DOHH2 (cell line): ENCODE results near the gene USP46.
A peak's percentile ranks its signal among the peaks of the same experiment; 100 is the strongest.

Experiments
- H3F3A ChIP-seq: fragments of 200-600 bp; sonication (generic), shearing (Covaris generic); 2 replicates; pipeline ENCODE4 v1.6.0; 2016; ENCODE audit warnings: antibody characterized with exemption, mild to moderate bottlenecking; ENCODE audit not compliant: control insufficient read depth, insufficient read depth
- H3K27ac ChIP-seq: fragments of 200-600 bp; sonication (generic); 2 replicates; pipeline ENCODE4 v1.5.1; 2014; ENCODE audit warnings: low read depth, mild to moderate bottlenecking, low read length, moderate library complexity
- H3K27me3 ChIP-seq: fragments of 200-600 bp; sonication (generic); 2 replicates; pipeline ENCODE4 v1.6.1; 2014; ENCODE audit warnings: mild to moderate bottlenecking, low read length, mixed read lengths; ENCODE audit not compliant: control insufficient read depth
- H3K36me3 ChIP-seq: fragments of 200-600 bp; sonication (generic); 2 replicates; pipeline ENCODE4 v1.6.1; 2014; ENCODE audit warnings: mild to moderate bottlenecking, low read length, moderate library complexity, mixed read lengths; ENCODE audit not compliant: control insufficient read depth
- H3K4me1 ChIP-seq: fragments of 200-600 bp; sonication (generic); 2 replicates; pipeline ENCODE4 v1.6.1; 2014; ENCODE audit warnings: mild to moderate bottlenecking, low read length, mixed read lengths; ENCODE audit not compliant: control insufficient read depth
- H3K4me2 ChIP-seq: fragments of 200-600 bp; sonication (generic); 2 replicates; pipeline ENCODE4 v1.6.0; 2014; ENCODE audit warnings: mild to moderate bottlenecking, low read length, moderate library complexity
- H3K4me3 ChIP-seq: fragments of 200-600 bp; sonication (generic); 2 replicates; pipeline ENCODE4 v1.5.1; 2014; ENCODE audit warnings: mild to moderate bottlenecking, low read length, mixed read lengths
- H3K79me2 ChIP-seq: fragments of 200-600 bp; sonication (generic); 2 replicates; pipeline ENCODE4 v1.6.1; 2014; ENCODE audit warnings: mild to moderate bottlenecking, low read length, mixed read lengths; ENCODE audit not compliant: control insufficient read depth
- H3K9me2 ChIP-seq: fragments of 200-600 bp; sonication (generic); replicated peaks from 2 replicates; pipeline ENCODE4 v1.6.1; 2014; ENCODE audit warnings: mild to moderate bottlenecking, low read length, mixed read lengths; ENCODE audit not compliant: control insufficient read depth
- H3K9me3 ChIP-seq: fragments of 200-600 bp; sonication (generic); 2 replicates; pipeline ENCODE4 v1.6.1; 2014; ENCODE audit warnings: antibody characterized with exemption, low read length, mixed read lengths; ENCODE audit not compliant: control insufficient read depth, insufficient read depth
- H4K20me1 ChIP-seq: fragments of 200-600 bp; sonication (generic); 2 replicates; pipeline ENCODE4 v1.6.0; 2014; ENCODE audit warnings: low read depth, mild to moderate bottlenecking, antibody characterized with exemption, low read length, moderate library complexity; ENCODE audit not compliant: control insufficient read depth, insufficient read depth
- EZH2phosphoT487 ChIP-seq: fragments of 200-600 bp; sonication (generic); IDR thresholded peaks from 2 replicates; pipeline ENCODE4 v1.6.1; 2017; ENCODE audit warnings: borderline replicate concordance, mild to moderate bottlenecking, antibody characterized with exemption, low read length, moderate library complexity, mixed read lengths
- TF ChIP-seq, protein P1 (sequence below): fragments of 200-600 bp; sonication (generic); IDR thresholded peaks from one replicate; pipeline ENCODE4 v1.5.1; 2014; ENCODE audit warnings: antibody characterized with exemption, mild to moderate bottlenecking, low read depth, low read length; ENCODE audit not compliant: poor library complexity, severe bottlenecking

Gene USP46

DNA sequence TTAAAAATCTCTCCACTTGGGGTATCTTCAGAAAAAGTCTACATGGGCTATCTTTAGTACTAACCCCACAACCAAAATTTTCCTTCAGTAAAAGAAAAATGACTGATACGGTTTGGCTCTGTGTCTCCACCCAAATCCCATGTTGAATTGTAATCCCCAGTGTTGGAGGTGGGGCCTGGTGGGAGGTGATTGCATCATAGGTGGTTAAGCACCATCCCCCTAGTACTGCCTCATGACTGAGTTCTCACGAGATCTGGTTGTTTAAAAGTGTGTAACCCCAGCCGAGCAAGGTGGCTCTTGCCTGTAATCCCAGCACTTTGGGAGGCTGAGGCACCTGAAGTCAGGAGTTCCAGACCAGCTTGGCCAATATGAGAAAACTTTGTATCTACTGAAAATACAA is 66.8 kb downstream of the USP46 start:
- Histone ChIP-seq H3K4me1 (no peaks in the 10 kb centered on the region), H4K20me1 (no peaks in the 10 kb centered on the region), H3K4me3 (no peak overlapping the region), H3K36me3 (peaks cover 20% of the 10 kb centered on the region), H3K27me3 (no peaks in the 10 kb centered on the region), H3K27ac (no peak overlapping the region), H3K9me2 (no peaks in the 10 kb centered on the region), H3K4me2 (no peak overlapping the region), H3F3A (no peaks in the 10 kb centered on the region), H3K9me3 (no peaks in the 10 kb centered on the region), H3K79me2 (no peaks in the 10 kb centered on the region)
- TF ChIP-seq EZH2phosphoT487: no peak
- TF ChIP-seq, protein P1, sequence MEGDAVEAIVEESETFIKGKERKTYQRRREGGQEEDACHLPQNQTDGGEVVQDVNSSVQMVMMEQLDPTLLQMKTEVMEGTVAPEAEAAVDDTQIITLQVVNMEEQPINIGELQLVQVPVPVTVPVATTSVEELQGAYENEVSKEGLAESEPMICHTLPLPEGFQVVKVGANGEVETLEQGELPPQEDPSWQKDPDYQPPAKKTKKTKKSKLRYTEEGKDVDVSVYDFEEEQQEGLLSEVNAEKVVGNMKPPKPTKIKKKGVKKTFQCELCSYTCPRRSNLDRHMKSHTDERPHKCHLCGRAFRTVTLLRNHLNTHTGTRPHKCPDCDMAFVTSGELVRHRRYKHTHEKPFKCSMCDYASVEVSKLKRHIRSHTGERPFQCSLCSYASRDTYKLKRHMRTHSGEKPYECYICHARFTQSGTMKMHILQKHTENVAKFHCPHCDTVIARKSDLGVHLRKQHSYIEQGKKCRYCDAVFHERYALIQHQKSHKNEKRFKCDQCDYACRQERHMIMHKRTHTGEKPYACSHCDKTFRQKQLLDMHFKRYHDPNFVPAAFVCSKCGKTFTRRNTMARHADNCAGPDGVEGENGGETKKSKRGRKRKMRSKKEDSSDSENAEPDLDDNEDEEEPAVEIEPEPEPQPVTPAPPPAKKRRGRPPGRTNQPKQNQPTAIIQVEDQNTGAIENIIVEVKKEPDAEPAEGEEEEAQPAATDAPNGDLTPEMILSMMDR: no peak

DNA sequence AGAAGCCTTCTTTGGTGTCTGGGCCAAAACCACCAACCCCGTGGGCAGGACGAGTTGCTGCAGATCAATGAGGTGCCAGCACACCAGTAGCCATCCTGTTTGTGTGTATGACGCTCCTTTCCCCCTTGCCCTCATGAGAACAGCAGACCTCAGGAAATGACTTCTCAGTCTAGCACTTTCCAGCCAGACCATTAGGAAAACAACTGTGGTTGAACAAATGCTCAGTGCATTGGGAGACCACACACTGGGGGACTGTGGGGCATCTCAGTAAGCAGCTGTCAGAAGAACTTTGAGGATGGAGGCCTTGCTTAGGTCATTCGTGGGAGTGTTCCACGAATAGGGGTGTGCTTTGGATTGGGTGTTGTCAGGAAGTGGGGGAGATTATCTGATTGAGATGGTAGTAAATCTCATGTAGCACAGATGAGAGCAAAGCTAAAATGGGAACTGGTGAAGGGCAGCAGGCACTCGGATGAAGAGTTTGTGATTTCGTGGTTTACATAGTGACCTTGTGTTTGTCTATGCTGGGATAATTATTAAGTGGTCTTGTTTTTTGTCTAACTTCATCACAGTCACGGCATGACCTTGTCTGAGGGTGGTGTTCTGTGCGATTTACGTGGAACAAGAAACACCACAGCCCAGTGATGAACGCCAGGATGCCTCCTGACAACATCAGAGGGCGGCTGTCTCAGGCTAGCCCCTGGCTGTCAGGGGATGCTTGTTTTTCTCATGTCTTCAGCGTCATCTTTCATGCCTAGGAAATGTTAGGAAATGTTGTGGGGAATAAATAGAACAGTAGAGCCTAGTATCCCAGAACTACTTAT is 70.1 kb downstream of the USP46 start:
- Histone ChIP-seq H3K4me3 (no peak overlapping the region), H3K9me3 (no peaks in the 10 kb centered on the region), H3K9me2 (no peaks in the 10 kb centered on the region), H3K36me3 (no peaks in the 10 kb centered on the region; the same call in 1 of the 2 replicates), H3K4me1 (no peaks in the 10 kb centered on the region), H3K4me2 (no peak overlapping the region), H4K20me1 (no peaks in the 10 kb centered on the region), H3K27ac (no peak overlapping the region), H3F3A (no peaks in the 10 kb centered on the region), H3K79me2 (no peaks in the 10 kb centered on the region), H3K27me3 (no peaks in the 10 kb centered on the region)
- no peak for TF ChIP-seq EZH2phosphoT487
- TF ChIP-seq, protein P1: no peak

DNA sequence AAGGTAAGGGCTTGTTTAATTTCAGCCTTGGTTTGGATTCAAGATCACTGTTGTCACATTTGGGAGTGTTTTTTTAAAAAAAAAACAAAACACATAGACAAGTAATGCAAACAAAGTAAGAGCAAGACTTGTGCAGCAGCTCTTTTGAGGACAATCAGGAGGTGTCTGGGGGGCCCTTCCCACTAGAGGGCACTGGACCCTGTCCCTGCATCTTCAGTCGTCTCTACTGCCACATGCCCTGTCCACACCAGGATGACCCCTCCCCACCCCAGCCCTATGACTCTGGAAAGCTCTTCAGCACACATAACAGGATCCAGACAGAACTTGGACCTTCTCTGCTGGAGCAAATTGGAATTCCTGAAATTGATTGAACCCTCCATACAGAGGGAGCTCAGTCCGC is 71.0 kb downstream of the USP46 start:
- no peaks in the 10 kb centered on the region for H3K27me3 ChIP-seq
- H3K4me1 ChIP-seq: no peaks in the 10 kb centered on the region
- no peaks in the 10 kb centered on the region; the same call in 1 of the 2 replicates for H3K36me3 ChIP-seq
- H3K79me2 ChIP-seq: no peaks in the 10 kb centered on the region
- no peak overlapping the region for H3K4me3 ChIP-seq
- TF ChIP-seq, protein P1: peak; percentile 70
- TF ChIP-seq EZH2phosphoT487: no peak
- H4K20me1 ChIP-seq: no peaks in the 10 kb centered on the region
- H3F3A ChIP-seq: no peaks in the 10 kb centered on the region
- no peaks in the 10 kb centered on the region for H3K9me2 ChIP-seq
- no peak overlapping the region for H3K4me2 ChIP-seq
- H3K27ac ChIP-seq: no peak overlapping the region
- H3K9me3 ChIP-seq: no peaks in the 10 kb centered on the region
